Endothelial cell (in vitro differentiated cells): ENCODE measurements around the gene SLC23A3. TPM values are rescaled to one million over a fixed set of nuclear protein-coding genes. Genes with fewer than 3 reads are reported as not detected.

Experiments
- DNase-seq: peaks from one replicate; pipeline ENCODE4 v3.0.0; 2021; ENCODE audit warnings: low spot score
- H3K27ac Mint-ChIP-seq: one replicate; pipeline ENCODE4 v1.8.0; 2021; ENCODE audit warnings: mixed read lengths, inconsistent platforms; ENCODE audit not compliant: unreplicated experiment
- H3K27me3 Mint-ChIP-seq: one replicate; pipeline ENCODE4 v1.8.0; 2021; ENCODE audit warnings: mild to moderate bottlenecking, moderate library complexity, mixed read lengths, inconsistent platforms; ENCODE audit not compliant: unreplicated experiment
- H3K36me3 Mint-ChIP-seq: one replicate; pipeline ENCODE4 v1.8.0; 2021; ENCODE audit warnings: mild to moderate bottlenecking, low read depth, mixed read lengths, inconsistent platforms; ENCODE audit not compliant: unreplicated experiment
- H3K4me1 Mint-ChIP-seq: one replicate; pipeline ENCODE4 v1.8.0; 2021; ENCODE audit warnings: mild to moderate bottlenecking, mixed read lengths, inconsistent platforms; ENCODE audit not compliant: unreplicated experiment
- H3K4me3 Mint-ChIP-seq: one replicate; pipeline ENCODE4 v1.8.0; 2021; ENCODE audit warnings: mild to moderate bottlenecking, mixed read lengths, inconsistent platforms; ENCODE audit not compliant: unreplicated experiment
- H3K9me3 Mint-ChIP-seq: one replicate; pipeline ENCODE4 v1.8.0; 2021; ENCODE audit warnings: mixed read lengths, inconsistent platforms; ENCODE audit not compliant: unreplicated experiment
- total RNA-seq: library from RNA; stranded (reverse); fragmentation: NEBNext Ultra II Directional; extraction: Animal tissue kit (Norgen Biotek cat#: 25700); gene quantifications from one replicate; pipeline ENCODE4 v1.2.1, GENCODE V29; 2021; ENCODE audit not compliant: unreplicated experiment
- TF ChIP-seq, protein P1 (sequence below): fragments of 200-600 bp; sonication (generic); IDR thresholded peaks from one replicate; pipeline ENCODE4 v1.5.0; 2021; ENCODE audit warnings: antibody characterized with exemption; ENCODE audit not compliant: unreplicated experiment

The SLC23A3 gene
- total RNA-seq, 1 donor from 2014 or later = 1.7 TPM

- peaks cover 6% of the 10 kb centered on the region for H3K4me1 Mint-ChIP-seq
- TF ChIP-seq, protein P1, sequence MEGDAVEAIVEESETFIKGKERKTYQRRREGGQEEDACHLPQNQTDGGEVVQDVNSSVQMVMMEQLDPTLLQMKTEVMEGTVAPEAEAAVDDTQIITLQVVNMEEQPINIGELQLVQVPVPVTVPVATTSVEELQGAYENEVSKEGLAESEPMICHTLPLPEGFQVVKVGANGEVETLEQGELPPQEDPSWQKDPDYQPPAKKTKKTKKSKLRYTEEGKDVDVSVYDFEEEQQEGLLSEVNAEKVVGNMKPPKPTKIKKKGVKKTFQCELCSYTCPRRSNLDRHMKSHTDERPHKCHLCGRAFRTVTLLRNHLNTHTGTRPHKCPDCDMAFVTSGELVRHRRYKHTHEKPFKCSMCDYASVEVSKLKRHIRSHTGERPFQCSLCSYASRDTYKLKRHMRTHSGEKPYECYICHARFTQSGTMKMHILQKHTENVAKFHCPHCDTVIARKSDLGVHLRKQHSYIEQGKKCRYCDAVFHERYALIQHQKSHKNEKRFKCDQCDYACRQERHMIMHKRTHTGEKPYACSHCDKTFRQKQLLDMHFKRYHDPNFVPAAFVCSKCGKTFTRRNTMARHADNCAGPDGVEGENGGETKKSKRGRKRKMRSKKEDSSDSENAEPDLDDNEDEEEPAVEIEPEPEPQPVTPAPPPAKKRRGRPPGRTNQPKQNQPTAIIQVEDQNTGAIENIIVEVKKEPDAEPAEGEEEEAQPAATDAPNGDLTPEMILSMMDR = no peak
- DNase-seq = no peak
- H3K9me3 Mint-ChIP-seq = no peaks in the 10 kb centered on the region
- peaks cover 3% of the 10 kb centered on the region for H3K27me3 Mint-ChIP-seq
- H3K36me3 Mint-ChIP-seq = peaks cover 3% of the 10 kb centered on the region
- no peak overlapping the region for H3K4me3 Mint-ChIP-seq
- H3K27ac Mint-ChIP-seq = no peak overlapping the region
Observed at GRCh38 chr2:219158025-219158424, 11.8 kb downstream of the SLC23A3 start.

DNA sequence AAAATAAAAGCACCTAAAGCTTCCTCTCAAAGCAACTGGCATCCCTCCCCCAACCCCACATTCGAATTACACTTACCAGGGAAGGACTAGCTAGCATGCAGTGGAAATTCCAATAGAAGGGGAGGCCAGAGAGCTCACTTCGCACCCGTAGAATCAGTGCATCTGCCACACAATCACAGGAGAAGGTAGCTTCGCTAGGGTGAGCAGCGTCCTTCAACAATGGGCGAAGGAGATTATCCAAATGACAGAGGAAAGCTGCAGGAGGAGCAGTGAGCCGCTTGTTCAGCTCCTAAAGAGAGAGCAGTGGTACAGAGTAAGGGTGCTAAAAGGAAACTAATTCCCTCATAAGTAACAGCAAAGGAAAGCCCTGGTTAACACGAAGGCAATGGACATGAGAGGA is 12.4 kb downstream of the SLC23A3 start:
- TF ChIP-seq, protein P1 = no peak
- H3K4me1 Mint-ChIP-seq = peaks cover 6% of the 10 kb centered on the region

DNA sequence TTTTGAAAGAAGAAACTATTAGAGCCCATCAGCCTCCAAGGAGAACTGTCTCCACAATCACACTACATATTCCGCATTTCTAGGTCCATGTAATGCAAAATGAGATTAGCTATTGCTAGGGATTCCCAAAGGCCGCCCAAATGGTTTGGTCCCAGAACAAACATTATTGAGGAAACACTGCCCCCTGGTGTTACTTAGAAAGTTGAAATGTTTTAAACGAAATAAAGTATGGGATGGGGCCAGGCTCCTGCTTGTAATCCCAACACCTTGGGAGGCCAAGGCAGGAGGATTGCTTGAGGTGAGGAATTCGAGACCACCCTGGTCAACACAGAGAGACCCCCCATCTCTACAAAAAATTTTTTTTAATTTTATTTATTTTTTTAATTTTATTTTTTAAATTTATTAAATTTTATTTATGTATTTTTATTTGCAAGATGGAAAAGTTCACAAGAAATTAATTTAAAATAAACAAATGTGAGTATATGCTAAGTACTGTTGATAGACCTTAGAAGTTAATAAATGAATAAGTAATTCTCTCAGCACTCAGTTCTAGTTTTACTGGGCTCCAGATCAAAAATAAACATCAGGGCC is 14.7 kb downstream of the SLC23A3 start:
- peaks cover 3% of the 10 kb centered on the region for H3K36me3 Mint-ChIP-seq
- peaks cover 2% of the 10 kb centered on the region for H3K27me3 Mint-ChIP-seq
- no peak overlapping the region for H3K27ac Mint-ChIP-seq
- TF ChIP-seq, protein P1 = peak; percentile 88
- peaks cover 3% of the 10 kb centered on the region for H3K4me1 Mint-ChIP-seq
- H3K9me3 Mint-ChIP-seq = no peaks in the 10 kb centered on the region
- no peak overlapping the region for H3K4me3 Mint-ChIP-seq
- DNase-seq = peak; percentile 46

More for the DNA sequence above, 12.4 kb downstream of the SLC23A3 start:
- Mint-ChIP-seq H3K27me3 (peaks cover 2% of the 10 kb centered on the region), H3K9me3 (no peaks in the 10 kb centered on the region), H3K27ac (no peak overlapping the region), H3K4me3 (no peak overlapping the region), H3K36me3 (peaks cover 3% of the 10 kb centered on the region)
- DNase-seq = no peak

GRCh38 chr2:219149667-219150066 is 20.2 kb downstream of the SLC23A3 start:
- TF ChIP-seq, protein P1 = no peak
- no peak for DNase-seq
- H3K27ac Mint-ChIP-seq = no peak overlapping the region

GRCh38 chr2:219142329-219142728 is 27.5 kb downstream of the SLC23A3 start:
- Mint-ChIP-seq H3K36me3 (peaks cover 27% of the 10 kb centered on the region), H3K4me1 (peaks cover 8% of the 10 kb centered on the region), H3K27ac (no peak overlapping the region), H3K9me3 (no peaks in the 10 kb centered on the region), H3K4me3 (no peak overlapping the region), H3K27me3 (no peaks in the 10 kb centered on the region)
- TF ChIP-seq, protein P1 = no peak
- no peak for DNase-seq

More at GRCh38 chr2:219149667-219150066, 20.2 kb downstream of the SLC23A3 start:
- no peaks in the 10 kb centered on the region for H3K9me3 Mint-ChIP-seq
- H3K4me1 Mint-ChIP-seq = no peaks in the 10 kb centered on the region
- H3K36me3 Mint-ChIP-seq = peaks cover 11% of the 10 kb centered on the region
- no peaks in the 10 kb centered on the region for H3K27me3 Mint-ChIP-seq
- no peak overlapping the region for H3K4me3 Mint-ChIP-seq
